ENCODE data around the gene LRRC2. TPM values are rescaled to one million over a fixed set of nuclear protein-coding genes. Genes with fewer than 3 reads are reported as not detected.

The LRRC2 gene
- total RNA-seq (2011; cell fraction: chromatin; rRNA removed; ENCODE audit: low replicate concordance) = not detected in 2 replicates
- total RNA-seq (2011; cell fraction: nucleolus; rRNA removed) = not detected in 2 replicates
- total RNA-seq (2011; cell fraction: nucleoplasm; rRNA removed) = not detected in 2 replicates
- total RNA-seq (2014; rRNA removed) (not detected in 2 replicates), total RNA-seq (2014; rRNA removed; fragmentation: Illumina TruSeq; extraction: Trizol) (not detected in 2 replicates), total RNA-seq (2015; rRNA removed; fragmentation: Illumina TruSeq; extraction: Trizol) (0.04 TPM in 1 of 2 replicates, not detected in the other), total RNA-seq (2021) (not detected in 2 replicates), polyA plus RNA-seq (2011; rRNA removed) (0.04 and 0.07 TPM in 2 replicates), polyA plus RNA-seq (2014; fragmentation: Illumina TruSeq; extraction: Trizol) (0.01 TPM in 1 of 2 replicates, not detected in the other), polyA plus RNA-seq (2014; fragmentation: Nextera tagmentation; extraction: Ambion mirVana) (under 1 TPM in 1 of 2 experiments, not detected in 1; 0.04 TPM), polyA plus RNA-seq (2014; rRNA removed) (0.01 TPM in 1 of 2 replicates, not detected in the other), polyA minus RNA-seq (2011; rRNA and poly(A)+ RNA removed) (not detected in 2 replicates), Bru-seq, nascent RNA (percentile 9 among the genes with signal in this experiment), BruChase-seq, experiment 1, labeled RNA remaining after a 2-hour chase (percentile 6 among the genes with signal in this experiment), BruChase-seq, experiment 2, labeled RNA remaining after a 6-hour chase (percentile 5 among the genes with signal in this experiment)
- not detected in 2 replicates for polyA plus RNA-seq (2011; cell fraction: cytosol; rRNA removed)
- not detected in 2 replicates for polyA plus RNA-seq (2011; cell fraction: nucleus; rRNA removed)
- polyA plus RNA-seq (2012) = 0.03 and 0.17 TPM in 2 replicates
- polyA minus RNA-seq (2011; cell fraction: cytosol; rRNA and poly(A)+ RNA removed) = not detected in 2 replicates
- polyA minus RNA-seq (2011; cell fraction: nucleus; rRNA and poly(A)+ RNA removed) = not detected in 2 replicates
- long read RNA-seq, experiment 1 = 0 reads
- long read RNA-seq, experiment 2 = 0 reads
- long read RNA-seq, experiment 3 = 0 reads

GRCh38 chr3:46566040-46566641 lies at the start of gene LRRC2:
TSS of gene LRRC2 (minus strand) at chr3:46566302. CDS start at chr3:46551591, 14,711 bp downstream.
- no peaks in the 10 kb centered on the region for H3K9me1 ChIP-seq (ENCODE audit: control insufficient read depth, insufficient read depth, low read length)
- no peak for FAIRE-seq
- ATAC-seq = peak; percentile 74
- H4K20me1 ChIP-seq (replicated peaks; ENCODE audit: control insufficient read depth, insufficient read depth, low read length) = no peaks in the 10 kb centered on the region
- H3K9me3 ChIP-seq (replicated peaks; ENCODE audit: control insufficient read depth, insufficient read depth, low read depth, low read length) = no peaks in the 10 kb centered on the region
- POLR2A ChIA-PET = no interaction called here
- H2AFZ ChIP-seq (ENCODE audit: low read depth, low read length) = peak within 1 kb of the TSS; percentile 53
- BruUV-seq (replicated peaks) = no TSS peak
- H3K4me3 ChIP-seq = peak within 1 kb of the TSS; percentile 14; the same call in 1 of the 2 replicates
- H3K79me2 ChIP-seq (ENCODE audit: control insufficient read depth, insufficient read depth, low read length) = no peaks in the 10 kb centered on the region
- peak in 1 of 4 experiments; percentile 30 for DNase-seq (ENCODE audit: extremely low read depth in 1 of 4, low spot score in 3 of 4)
- peak within 1 kb of the TSS in 1 of 2 experiments; percentile 78; a peak in 2 of 4 replicates for H3K9ac ChIP-seq (ENCODE audit: insufficient read depth in 1 of 2, low read depth in 2 of 2, low read length in 2 of 2)
- 20% methylated on average over 39 of the region's 39 CpGs for WGBS (ENCODE audit: insufficient coverage, low coverage, missing lambda C conversion rate)
- peaks cover 19 to 29% of the 10 kb centered on the region in 2 experiments for H3K27me3 ChIP-seq (ENCODE audit: control insufficient read depth in 2 of 2, insufficient read depth in 2 of 2, low read length in 2 of 2)
- H3K4me2 ChIP-seq (ENCODE audit: insufficient read depth, low read length) = peak within 1 kb of the TSS; percentile 32
- H3K27ac ChIP-seq (ENCODE audit: extremely low read depth, low read depth, low read length) = no peak within 1 kb of the TSS
- CTCF ChIA-PET (ENCODE audit: low intra/inter-chr PET ratio) = no interaction called here
- in situ Hi-C loops (cut with MboI) = no loop called here
- intact Hi-C loops (cut with micrococcal nuclease) = no loop called here
- H3K4me1 ChIP-seq (replicated peaks in 1 of 2; ENCODE audit: control insufficient read depth in 2 of 2, insufficient read depth in 2 of 2, low read length in 2 of 2) = peaks cover 0 to 11% of the 10 kb centered on the region in 2 experiments; a peak in 4 of 5 replicates
- no peaks in the 10 kb centered on the region for H3K36me3 ChIP-seq (ENCODE audit: control insufficient read depth, insufficient read depth, low read length)
- TF ChIP-seq LCOR (CRISPR knock-in tag; IDR thresholded peaks at IDR 0.05) = no peak
- TF ChIP-seq FIP1L1 (IDR thresholded peaks at IDR 0.05; ENCODE audit: low read depth, low read length, poor library complexity, severe bottlenecking) = no peak
- no peak for TF ChIP-seq CREB3L1 (IDR thresholded peaks at IDR 0.05; ENCODE audit: borderline replicate concordance, low read depth)
- TF ChIP-seq ZBTB33 (CRISPR knock-in tag; IDR thresholded peaks at IDR 0.05) = no peak
- no peak for TF ChIP-seq SP2 (IDR thresholded peaks at IDR 0.05; ENCODE audit: extremely low read depth, low read depth, low read length, poor library complexity, severe bottlenecking)
- TF ChIP-seq BACH1 (tag; IDR thresholded peaks at IDR 0.05) = no peak
- TF ChIP-seq BHLHE40 (IDR thresholded peaks at IDR 0.05; ENCODE audit: low read length) = no peak
- no peak for TF ChIP-seq ZNF41 (CRISPR knock-in tag; conservative IDR thresholded peaks at IDR 0.05)
- no peak for TF ChIP-seq FUS (optimal IDR thresholded peaks at IDR 0.05; ENCODE audit: low read depth, low read length)
- no peak for TF ChIP-seq ARID2 (IDR thresholded peaks at IDR 0.05)
- no peak for TF ChIP-seq ZNF143 (CRISPR knock-in tag; IDR thresholded peaks at IDR 0.05)
